ENCODE data around the gene PASD1. TPM values are rescaled to one million over a fixed set of nuclear protein-coding genes. Genes with fewer than 3 reads are reported as not detected.

PASD1 gene
- total RNA-seq, 2 donors from 2014 or later: not detected

DNA sequence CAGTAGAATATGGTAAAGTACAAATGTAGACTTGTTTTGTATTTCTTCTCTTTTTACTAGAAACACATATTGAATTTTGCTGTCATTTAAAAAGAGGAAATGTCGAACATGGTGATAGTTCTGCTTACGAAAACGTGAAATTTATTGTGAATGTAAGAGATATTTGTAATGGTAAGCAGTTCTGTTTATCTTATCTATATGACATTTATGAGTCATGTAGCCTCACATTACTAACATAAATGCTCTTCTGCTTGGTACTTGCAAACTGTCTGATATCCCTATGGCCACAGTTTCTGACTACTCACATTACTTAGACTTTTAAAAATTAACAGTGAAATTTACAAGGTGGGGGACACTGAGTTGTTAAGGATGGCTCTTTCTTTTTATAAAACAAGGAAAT is 57.9 kb downstream of the PASD1 start:
- Histone ChIP-seq H3K36me3 (ENCODE audit: control insufficient read depth, insufficient read depth, low read length) (no peaks in the 10 kb centered on the region), H3K4me1 (ENCODE audit: control insufficient read depth, insufficient read depth, low read length) (no peaks in the 10 kb centered on the region), H3K4me3 (ENCODE audit: low read length) (no peak overlapping the region), H3K9me3 (ENCODE audit: control insufficient read depth, low read length) (no peaks in the 10 kb centered on the region), H3K27ac (ENCODE audit: low read depth, low read length) (no peak overlapping the region), H3K9ac (ENCODE audit: extremely low read depth, low read length, poor library complexity, severe bottlenecking) (no peak overlapping the region), H3K27me3 (ENCODE audit: control insufficient read depth, insufficient read depth, low read length, poor library complexity, severe bottlenecking) (no peaks in the 10 kb centered on the region)
- WGBS, 2 experiments (ENCODE audit: insufficient coverage in 1 of 2, insufficient read length in 1 of 2): 100% methylated on average over 1 of the region's 3 CpGs; no CpG with 5 or more reads in 1 of the 2 experiments
- Mint-ChIP-seq H3K27ac (no peak overlapping the region), H3K4me1 (no peaks in the 10 kb centered on the region), H3K36me3 (ENCODE audit: low read depth) (no peaks in the 10 kb centered on the region), H3K9me3 (peaks cover 22% of the 10 kb centered on the region), H3K27me3 (ENCODE audit: insufficient read depth) (no peaks in the 10 kb centered on the region), H3K4me3 (no peak overlapping the region)
- TF ChIP-seq, protein P1, sequence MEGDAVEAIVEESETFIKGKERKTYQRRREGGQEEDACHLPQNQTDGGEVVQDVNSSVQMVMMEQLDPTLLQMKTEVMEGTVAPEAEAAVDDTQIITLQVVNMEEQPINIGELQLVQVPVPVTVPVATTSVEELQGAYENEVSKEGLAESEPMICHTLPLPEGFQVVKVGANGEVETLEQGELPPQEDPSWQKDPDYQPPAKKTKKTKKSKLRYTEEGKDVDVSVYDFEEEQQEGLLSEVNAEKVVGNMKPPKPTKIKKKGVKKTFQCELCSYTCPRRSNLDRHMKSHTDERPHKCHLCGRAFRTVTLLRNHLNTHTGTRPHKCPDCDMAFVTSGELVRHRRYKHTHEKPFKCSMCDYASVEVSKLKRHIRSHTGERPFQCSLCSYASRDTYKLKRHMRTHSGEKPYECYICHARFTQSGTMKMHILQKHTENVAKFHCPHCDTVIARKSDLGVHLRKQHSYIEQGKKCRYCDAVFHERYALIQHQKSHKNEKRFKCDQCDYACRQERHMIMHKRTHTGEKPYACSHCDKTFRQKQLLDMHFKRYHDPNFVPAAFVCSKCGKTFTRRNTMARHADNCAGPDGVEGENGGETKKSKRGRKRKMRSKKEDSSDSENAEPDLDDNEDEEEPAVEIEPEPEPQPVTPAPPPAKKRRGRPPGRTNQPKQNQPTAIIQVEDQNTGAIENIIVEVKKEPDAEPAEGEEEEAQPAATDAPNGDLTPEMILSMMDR (conservative IDR thresholded peaks at IDR 0.05): no peak
- DNase-seq: no peak

DNA sequence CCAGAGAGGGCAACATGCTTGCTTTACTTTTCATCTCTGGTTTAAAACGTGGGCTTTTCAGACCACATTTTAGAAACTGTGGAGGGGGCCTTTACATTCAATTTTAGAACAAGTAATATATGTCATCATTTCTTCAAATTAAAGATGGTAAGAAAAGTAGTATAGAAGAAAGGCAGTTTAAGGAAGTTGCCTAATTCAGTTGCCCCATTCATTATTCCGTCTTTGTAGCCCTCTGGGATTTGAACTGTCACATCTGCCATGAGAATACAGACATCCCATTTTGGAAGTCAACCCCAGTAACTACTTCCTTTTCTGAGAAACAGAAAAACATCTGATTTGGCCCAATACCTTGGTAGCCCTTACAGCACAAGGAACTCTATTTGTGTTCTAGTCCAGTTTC is 61.2 kb downstream of the PASD1 start:
- Mint-ChIP-seq H3K27me3 (ENCODE audit: insufficient read depth) (no peaks in the 10 kb centered on the region), H3K27ac (no peak overlapping the region), H3K4me1 (no peaks in the 10 kb centered on the region), H3K9me3 (peaks cover 23% of the 10 kb centered on the region), H3K36me3 (ENCODE audit: low read depth) (no peaks in the 10 kb centered on the region), H3K4me3 (no peak overlapping the region)
- TF ChIP-seq, protein P1 (conservative IDR thresholded peaks at IDR 0.05): no peak
- Histone ChIP-seq H3K27ac (ENCODE audit: low read depth, low read length) (no peak overlapping the region), H3K27me3 (ENCODE audit: control insufficient read depth, insufficient read depth, low read length, poor library complexity, severe bottlenecking) (no peaks in the 10 kb centered on the region), H3K9me3 (ENCODE audit: control insufficient read depth, low read length) (no peaks in the 10 kb centered on the region), H3K4me1 (ENCODE audit: control insufficient read depth, insufficient read depth, low read length) (no peaks in the 10 kb centered on the region), H3K9ac (ENCODE audit: extremely low read depth, low read length, poor library complexity, severe bottlenecking) (no peak overlapping the region), H3K4me3 (ENCODE audit: low read length) (no peak overlapping the region), H3K36me3 (ENCODE audit: control insufficient read depth, insufficient read depth, low read length) (no peaks in the 10 kb centered on the region)
- DNase-seq: no peak
- 87 to 100% methylated on average over 1 to 2 of the region's 2 CpGs for WGBS, 2 experiments (ENCODE audit: insufficient coverage in 1 of 2, insufficient read length in 1 of 2)

DNA sequence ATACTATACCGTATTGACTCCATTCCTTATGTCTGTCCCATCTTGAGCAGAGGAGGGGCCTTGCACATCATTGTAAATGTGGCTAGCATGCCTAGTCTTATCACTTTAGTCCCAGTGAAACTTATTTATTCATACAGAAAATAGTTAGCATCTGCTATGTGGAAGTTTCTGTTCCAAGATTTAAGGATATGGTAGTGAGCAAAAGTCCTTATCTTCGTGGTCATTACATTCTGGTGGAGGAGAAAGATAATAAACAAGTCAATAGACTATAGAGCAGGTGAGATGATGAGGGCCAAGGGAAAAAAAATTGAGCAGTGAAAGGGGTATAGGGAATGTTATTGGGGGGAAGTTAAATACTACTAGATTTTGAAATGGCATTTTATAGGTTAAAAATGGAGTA is 68.3 kb downstream of the PASD1 start:
- Histone ChIP-seq H3K36me3 (ENCODE audit: control insufficient read depth, insufficient read depth, low read length) (no peaks in the 10 kb centered on the region), H3K4me3 (ENCODE audit: low read length) (no peak overlapping the region), H3K9me3 (ENCODE audit: control insufficient read depth, low read length) (no peaks in the 10 kb centered on the region), H3K4me1 (ENCODE audit: control insufficient read depth, insufficient read depth, low read length) (no peaks in the 10 kb centered on the region), H3K9ac (ENCODE audit: extremely low read depth, low read length, poor library complexity, severe bottlenecking) (no peak overlapping the region), H3K27ac (ENCODE audit: low read depth, low read length) (no peak overlapping the region), H3K27me3 (ENCODE audit: control insufficient read depth, insufficient read depth, low read length, poor library complexity, severe bottlenecking) (no peaks in the 10 kb centered on the region)
- Mint-ChIP-seq H3K4me1 (no peaks in the 10 kb centered on the region), H3K27ac (no peak overlapping the region), H3K36me3 (ENCODE audit: low read depth) (no peaks in the 10 kb centered on the region), H3K4me3 (no peak overlapping the region), H3K9me3 (peaks cover 28% of the 10 kb centered on the region), H3K27me3 (ENCODE audit: insufficient read depth) (no peaks in the 10 kb centered on the region)
- TF ChIP-seq, protein P1 (conservative IDR thresholded peaks at IDR 0.05): no peak
- no peak for DNase-seq
- 92% methylated on average over 2 of the region's 2 CpGs; no CpG with 5 or more reads in 1 of the 2 experiments for WGBS, 2 experiments (ENCODE audit: insufficient coverage in 1 of 2, insufficient read length in 1 of 2)
